GM12872 (cell line): ENCODE data around the gene ARMC5.

Experiments used
- CTCF ChIP-seq: IDR thresholded peaks from 3 replicates; pipeline ENCODE4 v1.5.1; 2011; ENCODE audit warnings: low read depth, mild to moderate bottlenecking, low read length, moderate library complexity; ENCODE audit not compliant: insufficient read depth

Gene ARMC5

DNA sequence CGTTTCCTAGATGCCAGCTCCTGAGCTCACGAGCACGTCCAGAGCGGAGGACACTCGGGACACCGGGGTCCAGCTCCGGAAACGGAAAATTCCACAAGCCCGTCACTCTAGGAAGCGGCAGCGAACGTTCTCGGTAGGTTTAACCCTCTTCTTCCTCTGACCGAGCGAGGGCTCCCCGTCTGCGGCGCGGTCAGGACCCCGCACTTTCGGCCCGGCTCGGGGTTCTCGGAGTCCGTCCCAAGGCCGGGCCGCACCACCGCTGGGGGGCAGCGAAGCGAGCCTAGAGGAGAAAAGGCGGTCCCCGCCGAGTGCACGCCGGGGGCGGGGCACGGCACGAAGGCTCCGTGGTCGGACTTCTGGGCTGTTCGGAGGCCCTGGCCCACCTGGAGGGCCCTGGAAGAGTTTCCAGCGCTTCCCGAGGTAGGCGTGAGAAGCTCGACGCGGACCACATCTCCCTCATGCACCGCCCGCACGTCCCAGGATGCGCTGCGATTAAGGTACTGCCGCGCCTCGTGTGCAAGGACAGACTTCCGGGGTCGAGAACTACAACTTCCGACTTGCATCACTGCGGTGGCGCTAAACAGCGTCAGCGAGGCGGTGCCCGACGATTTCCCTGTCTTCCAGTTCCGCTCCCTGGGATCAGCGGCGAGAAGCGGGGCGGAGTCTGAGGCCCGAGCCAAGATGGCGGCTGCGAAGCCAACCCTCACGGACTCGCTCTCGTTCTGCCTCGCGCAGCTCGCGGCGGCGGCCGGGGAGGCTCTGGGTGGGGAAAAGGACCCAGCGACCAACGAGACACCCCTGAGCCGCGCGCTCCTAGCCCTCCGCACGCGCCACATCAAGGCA lies at the start of gene ARMC5:
ARMC5 (plus strand) TSS at position 658 of the 843 bp plus-strand sequence; CDS start at position 682, 24 bp downstream.
- TF ChIP-seq CTCF: peak; percentile 63

DNA sequence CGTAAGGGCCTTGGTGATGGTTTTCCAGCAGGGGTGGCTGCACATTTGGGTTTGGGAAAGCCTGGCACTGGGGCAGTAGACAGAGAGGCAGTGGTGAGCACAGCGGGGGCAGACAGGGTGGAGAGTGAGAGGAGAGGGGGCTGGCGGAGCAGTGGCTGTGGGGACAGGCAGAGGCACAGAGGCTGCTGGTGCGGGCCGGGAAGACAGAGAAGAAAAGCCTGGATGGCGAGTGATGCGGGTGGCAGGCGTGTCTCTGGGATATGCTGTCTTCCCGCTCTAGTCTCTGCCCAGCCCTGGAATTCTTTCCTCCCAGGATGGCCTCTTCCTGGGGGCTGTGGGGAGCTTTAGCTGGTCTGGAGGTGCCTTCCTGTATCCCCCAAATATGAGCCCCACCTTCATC lies 49.2 kb upstream of the ARMC5 start:
- no peak for TF ChIP-seq CTCF

GRCh38 chr16:31411024-31411844 lies 48.1 kb upstream of the ARMC5 start:
- no peak for TF ChIP-seq CTCF

DNA sequence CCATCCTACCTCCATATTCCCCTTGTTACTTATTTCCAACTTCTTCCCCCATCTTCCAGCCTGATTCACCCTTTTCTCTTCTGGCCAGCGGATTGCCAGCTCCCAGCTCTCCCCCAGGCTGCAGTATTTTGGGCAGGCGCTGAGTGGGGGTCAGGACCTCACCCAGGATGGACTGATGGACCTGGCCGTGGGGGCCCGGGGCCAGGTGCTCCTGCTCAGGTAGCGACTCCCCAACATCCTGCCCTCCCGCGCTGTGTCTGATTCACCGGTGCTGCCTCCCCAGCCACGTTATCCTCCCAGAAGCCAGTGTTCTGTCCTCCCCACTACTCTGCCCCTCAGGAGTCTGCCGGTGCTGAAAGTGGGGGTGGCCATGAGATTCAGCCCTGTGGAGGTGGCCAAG lies 46.6 kb upstream of the ARMC5 start:
- no peak for TF ChIP-seq CTCF

DNA sequence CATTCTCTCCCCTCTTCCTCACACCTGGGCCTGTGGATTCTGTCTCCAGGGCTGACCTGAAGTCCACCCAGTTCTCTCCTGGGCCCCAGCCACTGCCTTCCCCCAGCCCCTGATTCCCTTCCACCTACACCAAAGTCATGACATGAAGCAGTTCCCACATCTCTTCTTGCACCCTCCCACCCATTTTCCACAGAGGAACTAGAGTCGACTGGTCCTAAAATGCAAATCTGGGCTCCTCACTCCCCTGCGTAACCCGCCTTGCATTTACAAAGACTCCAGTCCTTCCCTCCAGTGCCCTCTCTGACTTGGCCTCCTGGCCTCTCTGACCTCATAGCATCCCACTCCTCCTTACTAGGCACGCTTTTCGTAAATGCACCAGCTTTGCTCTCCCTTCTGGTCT lies 45.9 kb upstream of the ARMC5 start:
- TF ChIP-seq CTCF: no peak

- no peak for TF ChIP-seq CTCF
These were observed 45.4 kb upstream of the ARMC5 start for GRCh38 chr16:31413943-31414342.

DNA sequence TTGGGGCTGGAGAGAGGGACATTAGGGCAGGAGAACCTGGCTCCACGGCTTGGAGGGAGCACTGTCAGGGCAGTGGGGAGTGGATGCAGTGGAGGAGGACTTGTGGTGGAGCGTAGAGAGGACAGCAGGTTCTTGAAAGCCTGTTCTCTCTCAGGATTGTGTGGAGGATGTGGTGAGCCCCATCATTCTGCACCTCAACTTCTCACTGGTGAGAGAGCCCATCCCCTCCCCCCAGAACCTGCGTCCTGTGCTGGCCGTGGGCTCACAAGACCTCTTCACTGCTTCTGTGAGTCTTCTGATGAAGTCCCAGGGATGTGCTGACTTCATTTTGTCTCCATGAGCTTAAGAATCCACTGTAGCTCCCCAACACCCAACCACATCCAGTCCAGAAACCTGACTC lies 44.6 kb upstream of the ARMC5 start:
- no peak for TF ChIP-seq CTCF
